ENCODE data around the gene SH3GL1. TPM values are rescaled to one million over a fixed set of nuclear protein-coding genes. Genes with fewer than 3 reads are reported as not detected.

SH3GL1 gene
- total RNA-seq, 3 donors from 2014 or later, result 31.7 to 54.9 (median 47.5) TPM

DNA sequence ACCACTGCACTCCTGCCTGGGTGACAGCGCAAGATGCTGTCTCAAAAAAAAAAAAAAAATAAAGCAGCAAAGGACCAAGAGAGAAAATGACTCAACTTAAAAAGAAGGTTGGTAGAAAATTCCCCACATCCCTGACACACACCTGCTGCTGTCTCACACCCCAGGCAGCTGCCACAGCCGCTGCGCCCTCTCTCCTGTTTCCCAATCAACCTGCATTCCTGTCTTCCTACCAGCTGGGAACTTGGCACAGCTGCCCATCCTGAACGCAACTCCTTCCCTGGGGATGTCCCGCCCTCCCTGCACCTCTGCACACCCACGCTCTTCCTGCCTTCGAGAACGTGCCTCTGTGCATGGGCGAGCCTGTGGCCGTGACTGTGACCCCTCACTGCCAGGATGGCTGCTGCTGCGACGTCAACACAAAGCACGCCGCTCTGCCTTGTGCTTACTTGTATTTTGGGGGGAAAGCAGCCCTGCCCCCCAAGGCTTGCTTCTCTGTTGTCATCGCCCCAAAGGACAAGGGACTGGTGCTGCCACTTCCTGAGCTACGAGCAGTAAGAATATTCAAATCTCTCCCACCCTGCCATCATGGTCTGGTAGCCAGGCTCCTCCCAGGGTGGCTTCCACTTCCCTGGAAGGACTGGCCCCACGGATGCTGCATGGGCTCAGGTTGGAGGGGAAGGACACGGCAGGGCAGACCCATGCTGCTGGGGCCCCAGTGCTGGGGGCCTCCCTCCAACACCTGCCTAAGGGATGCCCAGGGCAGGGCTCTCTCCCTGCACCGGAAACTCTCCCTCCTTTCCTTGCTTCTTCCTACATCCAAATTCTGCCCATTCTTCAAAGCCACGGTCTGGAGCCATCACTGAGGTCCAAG is 20.7 kb downstream of the SH3GL1 start:
- intact Hi-C loops (cut with DNase I, micrococcal nuclease), result no loop called here
- TF ChIP-seq, protein P1, sequence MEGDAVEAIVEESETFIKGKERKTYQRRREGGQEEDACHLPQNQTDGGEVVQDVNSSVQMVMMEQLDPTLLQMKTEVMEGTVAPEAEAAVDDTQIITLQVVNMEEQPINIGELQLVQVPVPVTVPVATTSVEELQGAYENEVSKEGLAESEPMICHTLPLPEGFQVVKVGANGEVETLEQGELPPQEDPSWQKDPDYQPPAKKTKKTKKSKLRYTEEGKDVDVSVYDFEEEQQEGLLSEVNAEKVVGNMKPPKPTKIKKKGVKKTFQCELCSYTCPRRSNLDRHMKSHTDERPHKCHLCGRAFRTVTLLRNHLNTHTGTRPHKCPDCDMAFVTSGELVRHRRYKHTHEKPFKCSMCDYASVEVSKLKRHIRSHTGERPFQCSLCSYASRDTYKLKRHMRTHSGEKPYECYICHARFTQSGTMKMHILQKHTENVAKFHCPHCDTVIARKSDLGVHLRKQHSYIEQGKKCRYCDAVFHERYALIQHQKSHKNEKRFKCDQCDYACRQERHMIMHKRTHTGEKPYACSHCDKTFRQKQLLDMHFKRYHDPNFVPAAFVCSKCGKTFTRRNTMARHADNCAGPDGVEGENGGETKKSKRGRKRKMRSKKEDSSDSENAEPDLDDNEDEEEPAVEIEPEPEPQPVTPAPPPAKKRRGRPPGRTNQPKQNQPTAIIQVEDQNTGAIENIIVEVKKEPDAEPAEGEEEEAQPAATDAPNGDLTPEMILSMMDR (IDR thresholded peaks at IDR 0.05), result no peak
- DNase-seq, result peak in 2 of 3 donors; percentile 40 to 43
- peak; percentile 46 for ATAC-seq
- no peaks in the 10 kb centered on the region for H3K36me3 ChIP-seq (ENCODE audit: low read depth)
- H3K4me3 ChIP-seq, result no peak overlapping the region
- H3K9me3 ChIP-seq, result no peaks in the 10 kb centered on the region
- H3K4me1 ChIP-seq (ENCODE audit: low read depth), result peaks cover 22% of the 10 kb centered on the region

DNA sequence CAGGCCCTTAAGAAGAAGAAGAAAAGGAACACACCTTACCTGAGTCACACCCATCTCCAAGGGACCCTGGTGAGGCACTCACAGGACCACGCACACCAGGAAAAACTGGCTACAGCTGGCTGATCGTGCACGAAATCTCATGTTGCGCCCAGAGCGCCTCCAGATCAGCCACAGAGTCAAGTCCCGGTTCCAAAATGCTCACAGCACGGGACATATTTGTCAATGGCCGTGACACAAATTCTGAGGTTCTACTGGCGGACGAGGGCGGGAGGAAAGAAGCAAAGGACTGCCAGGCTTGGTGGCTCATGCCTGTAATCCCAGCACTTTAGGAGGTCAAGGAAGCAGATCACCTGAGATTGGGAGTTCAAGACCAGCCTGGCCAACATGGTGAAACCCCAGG is 21.5 kb downstream of the SH3GL1 start:
- Histone ChIP-seq H3K9me3 (no peaks in the 10 kb centered on the region), H3K4me3 (no peak overlapping the region), H3K36me3 (ENCODE audit: low read depth) (no peaks in the 10 kb centered on the region), H3K4me1 (ENCODE audit: low read depth) (peaks cover 29% of the 10 kb centered on the region)
- intact Hi-C loops (cut with DNase I, micrococcal nuclease), result no loop called here
- DNase-seq (no peak), ATAC-seq (no peak)
- TF ChIP-seq, protein P1 (IDR thresholded peaks at IDR 0.05), result no peak

DNA sequence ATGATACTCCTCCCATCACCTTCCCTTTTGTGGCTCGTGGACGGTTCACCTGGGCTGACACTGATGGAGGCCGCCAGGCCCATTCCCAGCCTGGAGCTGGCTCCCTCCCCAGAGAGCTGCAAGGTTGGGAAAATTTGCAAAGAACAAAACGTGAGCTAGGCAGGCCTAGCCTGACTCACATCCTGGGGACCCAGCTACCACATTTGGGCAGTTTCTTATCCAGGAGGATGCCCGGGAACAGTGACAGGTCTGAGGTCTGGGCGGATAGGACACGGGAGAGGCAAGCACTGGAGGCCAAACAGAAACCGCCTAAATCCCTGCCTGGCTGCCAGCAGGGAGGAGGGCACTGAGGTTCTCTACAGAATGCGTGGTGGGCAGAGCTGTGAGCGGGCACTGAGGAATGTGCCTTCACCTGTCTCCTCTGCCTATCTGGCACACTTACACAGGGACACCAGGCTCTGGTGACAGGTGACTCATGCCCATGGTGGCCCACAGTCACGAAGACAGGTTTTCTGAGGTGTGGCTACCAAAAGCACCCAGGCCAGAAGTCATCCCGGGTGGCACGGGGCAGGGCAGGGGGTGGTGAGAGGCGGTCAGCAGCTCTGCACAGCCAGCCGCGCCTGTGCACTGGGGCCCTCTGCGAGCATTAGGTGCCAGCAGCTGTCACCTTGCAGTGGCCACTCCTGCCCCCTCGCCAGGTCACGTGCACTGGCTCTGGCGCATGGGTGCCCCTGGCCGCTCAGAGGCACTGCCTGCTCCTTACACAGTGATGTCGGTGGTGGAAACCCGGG is 23.2 kb downstream of the SH3GL1 start:
- Histone ChIP-seq H3K4me3 (no peak overlapping the region), H3K36me3 (ENCODE audit: low read depth) (no peaks in the 10 kb centered on the region), H3K4me1 (ENCODE audit: low read depth) (peaks cover 39% of the 10 kb centered on the region), H3K9me3 (no peaks in the 10 kb centered on the region)
- TF ChIP-seq, protein P1 (IDR thresholded peaks at IDR 0.05), result no peak
- DNase-seq (no peak), ATAC-seq (no peak)
- intact Hi-C loops (cut with DNase I, micrococcal nuclease), result no loop called here

DNA sequence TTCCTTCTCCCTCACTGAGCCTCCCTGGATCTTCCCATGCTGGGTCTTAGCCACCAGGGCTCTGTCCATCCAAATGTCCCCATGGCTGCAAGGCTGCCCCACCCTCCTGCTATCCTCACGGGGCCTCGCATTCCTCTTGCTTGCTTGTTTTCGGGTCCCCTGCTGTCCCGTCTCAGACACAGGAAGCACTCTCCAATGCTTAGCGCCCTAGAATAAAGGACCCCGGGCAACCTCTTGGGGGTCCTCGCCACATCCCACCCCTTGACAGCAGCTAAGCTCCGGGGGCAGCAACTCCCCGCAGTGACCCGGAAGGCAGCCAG is 23.7 kb downstream of the SH3GL1 start:
- peaks cover 39% of the 10 kb centered on the region for H3K4me1 ChIP-seq (ENCODE audit: low read depth)
- DNase-seq (no peak), ATAC-seq (no peak)
- H3K4me3 ChIP-seq, result no peak overlapping the region
- TF ChIP-seq, protein P1 (IDR thresholded peaks at IDR 0.05), result no peak
- intact Hi-C loops (cut with DNase I, micrococcal nuclease), result no loop called here
- H3K9me3 ChIP-seq, result no peaks in the 10 kb centered on the region
- H3K36me3 ChIP-seq (ENCODE audit: low read depth), result no peaks in the 10 kb centered on the region

DNA sequence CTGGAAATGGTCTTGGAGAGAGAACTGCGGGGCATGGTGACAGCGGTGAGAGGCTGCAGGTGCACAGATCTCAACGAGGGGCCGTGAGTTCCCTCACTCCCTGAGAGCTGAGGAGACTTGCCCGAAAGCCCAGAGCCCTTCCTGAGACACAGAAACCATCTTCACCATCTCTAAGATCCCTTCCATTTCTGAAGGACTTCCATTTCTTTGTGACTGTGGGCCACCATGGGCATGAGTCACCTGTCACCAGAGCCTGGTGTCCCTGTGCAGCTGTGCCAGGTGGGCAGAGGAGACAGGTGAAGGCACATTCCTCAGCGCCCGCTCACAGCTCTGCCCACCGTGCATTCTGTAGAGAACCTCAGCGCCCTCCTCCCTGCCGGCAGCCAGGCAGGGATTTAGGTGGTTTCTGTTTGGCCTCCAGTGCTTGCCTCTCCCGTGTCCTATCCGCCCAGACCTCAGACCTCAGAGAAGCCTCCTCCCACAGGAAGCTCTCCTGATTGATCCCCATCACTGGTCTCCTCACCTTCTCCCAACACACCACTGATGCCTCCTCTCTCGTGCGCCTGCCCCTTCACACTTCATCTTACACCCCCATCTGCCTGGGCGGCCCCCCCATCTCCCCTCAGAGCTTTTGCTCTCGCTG is 24.2 kb downstream of the SH3GL1 start:
- ATAC-seq, result no peak
- Histone ChIP-seq H3K4me1 (ENCODE audit: low read depth) (peaks cover 43% of the 10 kb centered on the region), H3K36me3 (ENCODE audit: low read depth) (no peaks in the 10 kb centered on the region), H3K9me3 (no peaks in the 10 kb centered on the region), H3K4me3 (no peak overlapping the region)
- intact Hi-C loops (cut with DNase I, micrococcal nuclease), result no loop called here
- DNase-seq, result no peak
- TF ChIP-seq, protein P1 (IDR thresholded peaks at IDR 0.05), result no peak

Measured in mucosa of descending colon (tissue), 3 donors.